Articular chondrocyte of knee joint (primary cell): ENCODE data around the gene PEG3. TPM values are rescaled to one million over a fixed set of nuclear protein-coding genes. Genes with fewer than 3 reads are reported as not detected.

ENCODE experiments used
- small RNA-seq: library from RNA; depleted of rRNA; stranded (forward); fragments of <200 nt; gene quantifications from one replicate; pipeline ENCODE3, GENCODE V24; 2012
- total RNA-seq: library from RNA; depleted of rRNA; stranded (reverse); fragments of >200 nt; gene quantifications from 2 replicates; pipeline ENCODE4 v1.2.3, GENCODE V29; 2012

The PEG3 gene
- total RNA-seq = 5.9 and 11.8 TPM in 2 replicates

DNA sequence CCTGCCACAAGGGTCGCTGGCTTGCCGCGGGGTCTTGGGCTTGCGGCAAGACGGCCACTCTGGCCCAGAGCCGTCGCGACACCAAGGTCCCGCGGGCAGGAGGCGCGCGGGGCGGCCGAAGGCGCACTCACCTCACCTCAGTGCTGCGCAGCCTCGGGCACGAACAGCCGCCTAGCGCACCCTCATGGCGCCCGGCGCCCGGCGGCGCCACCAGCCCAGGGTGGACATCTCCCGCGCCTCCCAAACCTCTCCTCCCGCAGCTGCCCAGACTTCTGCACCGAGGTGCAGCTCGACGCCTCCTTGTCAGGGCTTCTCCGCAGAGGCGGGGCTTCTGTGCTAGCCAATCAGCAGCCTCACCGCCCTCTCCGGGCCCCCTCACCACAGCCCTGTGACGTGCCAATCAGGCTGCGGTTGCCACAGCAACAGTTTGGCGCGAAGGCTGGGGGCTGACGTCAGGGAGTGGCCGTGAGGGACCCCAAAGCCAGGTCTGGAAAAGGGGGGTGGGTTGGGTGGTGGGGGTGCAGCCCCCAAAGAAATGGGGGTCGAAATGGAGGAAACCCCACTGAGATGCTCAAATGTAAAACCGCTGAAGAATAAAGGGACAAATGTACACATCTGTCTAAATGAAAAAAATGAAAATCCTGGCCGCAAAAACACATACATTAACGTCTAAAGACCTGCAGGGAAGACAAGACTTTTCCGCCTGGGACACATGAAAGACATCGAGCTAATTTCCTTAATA, at the start of gene PEG3, which contains the start of gene ZIM2:
PEG3 (minus strand) TSS at position 276 of the 742 bp plus-strand sequence. CDS start 16,071 bp downstream, outside the sequence.
ZIM2 (minus strand) TSS at position 276 of the 742 bp plus-strand sequence. CDS start 16,449 bp downstream, outside the sequence.

Small RNAs within 50 kb of the gene (small RNA-seq; reads per million reads assigned to genes)
- not detected for gene AC006115.2

Other genes starting within 250 kb of the PEG3 start
- 6.1 and 7.7 TPM in 2 replicates for gene ZNF71, start 245.4 kb downstream of the PEG3 start, total RNA-seq
- gene SMIM17, start 197.6 kb downstream of the PEG3 start, total RNA-seq = 0.26 TPM in 1 of 2 replicates, not detected in the other
- 0.39 and 1.7 TPM in 2 replicates for gene ZNF835, start 169.0 kb downstream of the PEG3 start, total RNA-seq
- 0.26 TPM in 1 of 2 replicates, not detected in the other for gene ZIM2, start within 50 bp of the PEG3 start, total RNA-seq